Measurements from ENCODE around the gene FCN1.

The FCN1 gene

GRCh38 chr9:134889386-134890154, 28.1 kb downstream of the FCN1 start:
- no peak for DNase-seq

GRCh38 chr9:134888603-134889190, 29.0 kb downstream of the FCN1 start:
- no peak for DNase-seq

- DNase-seq, result no peak
These were observed 29.8 kb downstream of the FCN1 start for GRCh38 chr9:134887686-134888602.

- DNase-seq, result no peak
These were observed 30.5 kb downstream of the FCN1 start for GRCh38 chr9:134887219-134887618.

- DNase-seq, result no peak
These were observed 31.2 kb downstream of the FCN1 start for GRCh38 chr9:134886413-134886913.

GRCh38 chr9:134885679-134886412, 31.9 kb downstream of the FCN1 start:
- no peak for DNase-seq

GRCh38 chr9:134885001-134885678, 32.6 kb downstream of the FCN1 start:
- no peak for DNase-seq

GRCh38 chr9:134884492-134884891, 33.2 kb downstream of the FCN1 start:
- no peak for DNase-seq

GRCh38 chr9:134883040-134883782, 34.5 kb downstream of the FCN1 start:
- no peak for DNase-seq

- no peak for DNase-seq
These were observed 35.4 kb downstream of the FCN1 start for GRCh38 chr9:134882204-134882785.

- DNase-seq, result no peak
These were observed 36.4 kb downstream of the FCN1 start for GRCh38 chr9:134881313-134881670.

GRCh38 chr9:134880484-134881312, 37.0 kb downstream of the FCN1 start, which contains the start of gene FCN2:
FCN2 (plus strand) TSS chr9:134880810; CDS start chr9:134880822, 12 bp downstream.
- DNase-seq, result no peak

GRCh38 chr9:134879664-134880483, 37.8 kb downstream of the FCN1 start:
- DNase-seq, result no peak

- no peak for DNase-seq
These were observed 40.2 kb downstream of the FCN1 start for GRCh38 chr9:134877541-134877940.

GRCh38 chr9:134875371-134875770, 42.3 kb downstream of the FCN1 start:
- no peak for DNase-seq

- no peak for DNase-seq
These were observed 45.1 kb downstream of the FCN1 start for GRCh38 chr9:134872482-134873231.

- no peak for DNase-seq
These were observed 45.9 kb downstream of the FCN1 start for GRCh38 chr9:134871697-134872340.
